Measurements from ENCODE around the gene PGAM2.

Gene PGAM2

GRCh38 chr7:44044315-44045225, 20.8 kb downstream of the PGAM2 start, which contains the start of gene DBNL:
Gene DBNL, plus strand, starts transcription at chr7:44044702. Its CDS starts 36 bp downstream, at chr7:44044738.
- no peak for TF ChIP-seq CTCF (IDR thresholded peaks at IDR 0.05)

- no peak for TF ChIP-seq CTCF (IDR thresholded peaks at IDR 0.05)
Observed at GRCh38 chr7:44043902-44044301, 21.5 kb downstream of the PGAM2 start.

GRCh38 chr7:44042221-44042620, 23.1 kb downstream of the PGAM2 start:
- no peak for TF ChIP-seq CTCF (IDR thresholded peaks at IDR 0.05)

GRCh38 chr7:44018857-44019807, 46.2 kb downstream of the PGAM2 start:
- TF ChIP-seq CTCF (IDR thresholded peaks at IDR 0.05) = peak; percentile 80

All from LNCAP (cell line).